GM23338 (cell line): ENCODE data around the gene EPC1. TPM values are rescaled to one million over a fixed set of nuclear protein-coding genes. Genes with fewer than 3 reads are reported as not detected.

Experiments
- ATAC-seq: fragments of 200-7000 bp; cut with Tn5 transposase; 3 replicates; pipeline ENCODE4 v1.9.1; 2020
- DNase-seq: peaks from one replicate; pipeline ENCODE4 v3.0.0-alpha.2; 2015; ENCODE audit warnings: low spot score
- H2AFZ ChIP-seq: fragments of 200-600 bp; sonication (generic); 2 replicates; pipeline ENCODE4 v1.8.0; 2016; ENCODE audit warnings: antibody characterized with exemption, mild to moderate bottlenecking, moderate library complexity
- H3F3A ChIP-seq: fragments of 200-600 bp; sonication (generic); replicated peaks from 2 replicates; pipeline ENCODE4 v1.8.0; 2017; ENCODE audit warnings: antibody characterized with exemption, mixed run types, low read depth
- H3K27ac ChIP-seq: fragments of 200-600 bp; sonication (generic); 2 replicates; pipeline ENCODE4 v1.6.1; 2016; ENCODE audit warnings: low read depth
- H3K27me3 ChIP-seq: fragments of 200-600 bp; sonication (generic); 2 replicates; pipeline ENCODE4 v1.8.0; 2016; ENCODE audit warnings: mild to moderate bottlenecking, mixed run types, moderate library complexity; ENCODE audit not compliant: insufficient read depth
- H3K36me3 ChIP-seq: fragments of 200-600 bp; sonication (generic); 2 replicates; pipeline ENCODE4 v1.8.0; 2016; ENCODE audit warnings: mild to moderate bottlenecking; ENCODE audit not compliant: insufficient read depth
- H3K4me1 ChIP-seq: fragments of 200-600 bp; sonication (generic); 2 replicates; pipeline ENCODE4 v1.8.0; 2016; ENCODE audit warnings: mild to moderate bottlenecking, moderate library complexity; ENCODE audit not compliant: insufficient read depth
- H3K4me2 ChIP-seq: fragments of 200-600 bp; sonication (generic); 2 replicates; pipeline ENCODE4 v1.7.1; 2017; ENCODE audit warnings: mixed run types
- H3K4me3 ChIP-seq: fragments of 200-600 bp; sonication (generic); 2 replicates; pipeline ENCODE4 v1.6.1; 2016; ENCODE audit warnings: mixed run types
- H3K79me2 ChIP-seq: fragments of 200-600 bp; sonication (generic); replicated peaks from 2 replicates; pipeline ENCODE4 v1.8.0; 2017; ENCODE audit warnings: mild to moderate bottlenecking; ENCODE audit not compliant: insufficient read depth
- H3K9me2 ChIP-seq: fragments of 200-600 bp; sonication (generic); 2 replicates; pipeline ENCODE4 v1.8.0; 2017; ENCODE audit not compliant: insufficient read depth
- H4K20me1 ChIP-seq: fragments of 200-600 bp; sonication (generic); replicated peaks from 2 replicates; pipeline ENCODE4 v1.8.0; 2017; ENCODE audit warnings: mild to moderate bottlenecking; ENCODE audit not compliant: insufficient read depth
- H3K27ac Mint-ChIP-seq: 2 replicates; pipeline ENCODE4 v1.8.0; 2020; ENCODE audit warnings: inconsistent platforms, mild to moderate bottlenecking, moderate library complexity, mixed read lengths
- H3K27me3 Mint-ChIP-seq: 3 replicates; pipeline ENCODE4 v1.8.0; 2022; ENCODE audit warnings: low read depth, mild to moderate bottlenecking, moderate library complexity, mixed read lengths, inconsistent platforms; ENCODE audit not compliant: insufficient read depth, poor library complexity
- H3K36me3 Mint-ChIP-seq: 3 replicates; pipeline ENCODE4 v1.8.0; 2021; ENCODE audit warnings: low read depth, mild to moderate bottlenecking, inconsistent platforms, moderate library complexity, mixed read lengths
- H3K4me1 Mint-ChIP-seq: 3 replicates; pipeline ENCODE4 v1.8.0; 2020; ENCODE audit warnings: mild to moderate bottlenecking, inconsistent platforms, mixed read lengths
- H3K4me3 Mint-ChIP-seq: 3 replicates; pipeline ENCODE4 v1.8.0; 2021; ENCODE audit warnings: moderate library complexity, mild to moderate bottlenecking, inconsistent platforms, mixed read lengths
- H3K9me3 Mint-ChIP-seq: 3 replicates; pipeline ENCODE4 v1.8.0; 2020; ENCODE audit warnings: moderate library complexity, mild to moderate bottlenecking, inconsistent platforms, mixed read lengths
- CREB1 ChIP-seq: fragments of 250-450 bp; sonication (Bioruptor Pico); IDR thresholded peaks from 2 replicates; pipeline ENCODE4 v1.5.0; 2020; ENCODE audit warnings: low read depth, mild to moderate bottlenecking, moderate library complexity
- EZH2 ChIP-seq: fragments of 200-600 bp; sonication (generic); IDR thresholded peaks from one replicate; pipeline ENCODE4 v1.8.0; 2017; ENCODE audit warnings: antibody characterized with exemption, mild to moderate bottlenecking, low read depth; ENCODE audit not compliant: unreplicated experiment
- EZH2phosphoT487 ChIP-seq: fragments of 200-600 bp; sonication (generic); IDR thresholded peaks from one replicate; pipeline ENCODE4 v1.8.1; 2018; ENCODE audit warnings: antibody characterized with exemption; ENCODE audit not compliant: unreplicated experiment
- JUNB ChIP-seq: IDR thresholded peaks from one replicate; pipeline ENCODE4 v1.6.1; 2016; ENCODE audit warnings: antibody characterized with exemption; ENCODE audit not compliant: unreplicated experiment
- NANOG ChIP-seq: IDR thresholded peaks from 2 replicates; pipeline ENCODE4 v1.6.1; 2016; ENCODE audit warnings: antibody characterized with exemption, borderline replicate concordance
- POLR2AphosphoS5 ChIP-seq: IDR thresholded peaks from 2 replicates; pipeline ENCODE4 v1.6.1; 2016; ENCODE audit warnings: antibody characterized with exemption, low read depth
- STAT1 ChIP-seq: IDR thresholded peaks from one replicate; pipeline ENCODE4 v1.6.1; 2016; ENCODE audit warnings: antibody characterized with exemption; ENCODE audit not compliant: unreplicated experiment
- ZNF114 ChIP-seq: fragments of 250-450 bp; sonication (Bioruptor Pico); IDR thresholded peaks from 2 replicates; pipeline ENCODE4 v1.5.0; 2020; ENCODE audit warnings: mild to moderate bottlenecking, moderate library complexity
- ZNF331 ChIP-seq: fragments of 250-450 bp; sonication (Bioruptor Pico); IDR thresholded peaks from 2 replicates; pipeline ENCODE4 v1.5.0; 2020; ENCODE audit warnings: low read depth, mild to moderate bottlenecking, moderate library complexity
- polyA plus RNA-seq: library from polyadenylated mRNA; unstranded; fragments of >200 nt; fragmentation: Nextera tagmentation; extraction: Ambion mirVana; gene quantifications from 2 replicates; pipeline ENCODE4 v1.2.1, GENCODE V29; 2016
- total RNA-seq: library from RNA; depleted of rRNA; stranded (reverse); fragments of >200 nt; shearing (Covaris generic); gene quantifications from 2 replicates; pipeline ENCODE4 v1.2.3, GENCODE V29; 2014
- TF ChIP-seq, protein P1 (sequence below): IDR thresholded peaks from 2 replicates; pipeline ENCODE4 v1.6.1; 2016; ENCODE audit warnings: antibody characterized with exemption
- TF ChIP-seq, protein P2 (sequence below): fragments of 250-450 bp; sonication (Bioruptor Pico); IDR thresholded peaks from 2 replicates; pipeline ENCODE4 v1.5.0; 2020; ENCODE audit warnings: mild to moderate bottlenecking, moderate library complexity
- TF ChIP-seq, protein P3 (sequence below), 2 experiments: fragments of 200-600 bp in 1 of 2; sonication (generic) in 1 of 2; conservative IDR thresholded peaks; 2 replicates each; pipeline versions ENCODE4 v1.5.1 to v1.6.1; 2016 to 2017; ENCODE audit warnings: antibody characterized with exemption in 2 of 2, low read depth in 2 of 2, mild to moderate bottlenecking in 2 of 2, moderate library complexity in 1 of 2
- TF ChIP-seq, protein P4 (sequence below): IDR thresholded peaks from one replicate; pipeline ENCODE4 v1.6.1; 2018; ENCODE audit warnings: antibody characterized with exemption; ENCODE audit not compliant: unreplicated experiment

EPC1 gene
- total and polyA plus RNA-seq, 2 experiments from 2014 or later, result 24.1 to 25.9 TPM

DNA sequence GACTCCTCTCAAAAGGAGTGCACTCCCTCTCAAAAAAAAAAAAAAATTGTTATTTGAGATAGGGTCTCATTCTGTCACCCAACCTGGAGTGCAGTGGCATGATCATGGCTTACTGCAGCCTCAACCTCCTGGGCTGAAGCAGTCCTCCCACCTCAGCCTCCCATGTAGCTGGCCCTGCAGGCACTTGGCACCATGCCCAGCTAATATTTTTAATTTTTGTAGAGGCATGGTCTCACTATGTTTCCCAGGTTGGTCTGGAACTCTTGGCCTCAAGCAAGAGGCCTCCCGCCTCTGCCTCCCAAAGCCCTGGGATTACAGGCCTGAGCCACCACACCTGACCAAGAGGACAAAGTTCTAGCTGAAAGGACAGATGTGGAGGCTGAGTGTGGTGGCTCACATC is 120.3 kb downstream of the EPC1 start:
- H3K4me3 Mint-ChIP-seq, result no peak overlapping the region
- no peak overlapping the region for H3K27ac Mint-ChIP-seq
- Histone ChIP-seq H3K36me3 (no peaks in the 10 kb centered on the region), H3K4me2 (no peak overlapping the region), H3K27ac (no peak overlapping the region), H3K4me1 (no peaks in the 10 kb centered on the region), H3K27me3 (no peaks in the 10 kb centered on the region), H2AFZ (no peak overlapping the region), H3K9me2 (no peaks in the 10 kb centered on the region), H3F3A (no peaks in the 10 kb centered on the region), H3K79me2 (no peaks in the 10 kb centered on the region), H4K20me1 (no peaks in the 10 kb centered on the region), H3K4me3 (no peak overlapping the region)
- ATAC-seq, result no peak
- no peak for DNase-seq
- TF ChIP-seq JUNB (no peak), STAT1 (no peak), POLR2AphosphoS5 (no peak), EZH2 (no peak), ZNF331 (CRISPR knock-in tag) (no peak), EZH2phosphoT487 (no peak), ZNF114 (CRISPR knock-in tag) (no peak), NANOG (no peak), CREB1 (no peak)
- TF ChIP-seq, protein P1, sequence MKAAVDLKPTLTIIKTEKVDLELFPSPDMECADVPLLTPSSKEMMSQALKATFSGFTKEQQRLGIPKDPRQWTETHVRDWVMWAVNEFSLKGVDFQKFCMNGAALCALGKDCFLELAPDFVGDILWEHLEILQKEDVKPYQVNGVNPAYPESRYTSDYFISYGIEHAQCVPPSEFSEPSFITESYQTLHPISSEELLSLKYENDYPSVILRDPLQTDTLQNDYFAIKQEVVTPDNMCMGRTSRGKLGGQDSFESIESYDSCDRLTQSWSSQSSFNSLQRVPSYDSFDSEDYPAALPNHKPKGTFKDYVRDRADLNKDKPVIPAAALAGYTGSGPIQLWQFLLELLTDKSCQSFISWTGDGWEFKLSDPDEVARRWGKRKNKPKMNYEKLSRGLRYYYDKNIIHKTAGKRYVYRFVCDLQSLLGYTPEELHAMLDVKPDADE, result no peak
- TF ChIP-seq, protein P2, sequence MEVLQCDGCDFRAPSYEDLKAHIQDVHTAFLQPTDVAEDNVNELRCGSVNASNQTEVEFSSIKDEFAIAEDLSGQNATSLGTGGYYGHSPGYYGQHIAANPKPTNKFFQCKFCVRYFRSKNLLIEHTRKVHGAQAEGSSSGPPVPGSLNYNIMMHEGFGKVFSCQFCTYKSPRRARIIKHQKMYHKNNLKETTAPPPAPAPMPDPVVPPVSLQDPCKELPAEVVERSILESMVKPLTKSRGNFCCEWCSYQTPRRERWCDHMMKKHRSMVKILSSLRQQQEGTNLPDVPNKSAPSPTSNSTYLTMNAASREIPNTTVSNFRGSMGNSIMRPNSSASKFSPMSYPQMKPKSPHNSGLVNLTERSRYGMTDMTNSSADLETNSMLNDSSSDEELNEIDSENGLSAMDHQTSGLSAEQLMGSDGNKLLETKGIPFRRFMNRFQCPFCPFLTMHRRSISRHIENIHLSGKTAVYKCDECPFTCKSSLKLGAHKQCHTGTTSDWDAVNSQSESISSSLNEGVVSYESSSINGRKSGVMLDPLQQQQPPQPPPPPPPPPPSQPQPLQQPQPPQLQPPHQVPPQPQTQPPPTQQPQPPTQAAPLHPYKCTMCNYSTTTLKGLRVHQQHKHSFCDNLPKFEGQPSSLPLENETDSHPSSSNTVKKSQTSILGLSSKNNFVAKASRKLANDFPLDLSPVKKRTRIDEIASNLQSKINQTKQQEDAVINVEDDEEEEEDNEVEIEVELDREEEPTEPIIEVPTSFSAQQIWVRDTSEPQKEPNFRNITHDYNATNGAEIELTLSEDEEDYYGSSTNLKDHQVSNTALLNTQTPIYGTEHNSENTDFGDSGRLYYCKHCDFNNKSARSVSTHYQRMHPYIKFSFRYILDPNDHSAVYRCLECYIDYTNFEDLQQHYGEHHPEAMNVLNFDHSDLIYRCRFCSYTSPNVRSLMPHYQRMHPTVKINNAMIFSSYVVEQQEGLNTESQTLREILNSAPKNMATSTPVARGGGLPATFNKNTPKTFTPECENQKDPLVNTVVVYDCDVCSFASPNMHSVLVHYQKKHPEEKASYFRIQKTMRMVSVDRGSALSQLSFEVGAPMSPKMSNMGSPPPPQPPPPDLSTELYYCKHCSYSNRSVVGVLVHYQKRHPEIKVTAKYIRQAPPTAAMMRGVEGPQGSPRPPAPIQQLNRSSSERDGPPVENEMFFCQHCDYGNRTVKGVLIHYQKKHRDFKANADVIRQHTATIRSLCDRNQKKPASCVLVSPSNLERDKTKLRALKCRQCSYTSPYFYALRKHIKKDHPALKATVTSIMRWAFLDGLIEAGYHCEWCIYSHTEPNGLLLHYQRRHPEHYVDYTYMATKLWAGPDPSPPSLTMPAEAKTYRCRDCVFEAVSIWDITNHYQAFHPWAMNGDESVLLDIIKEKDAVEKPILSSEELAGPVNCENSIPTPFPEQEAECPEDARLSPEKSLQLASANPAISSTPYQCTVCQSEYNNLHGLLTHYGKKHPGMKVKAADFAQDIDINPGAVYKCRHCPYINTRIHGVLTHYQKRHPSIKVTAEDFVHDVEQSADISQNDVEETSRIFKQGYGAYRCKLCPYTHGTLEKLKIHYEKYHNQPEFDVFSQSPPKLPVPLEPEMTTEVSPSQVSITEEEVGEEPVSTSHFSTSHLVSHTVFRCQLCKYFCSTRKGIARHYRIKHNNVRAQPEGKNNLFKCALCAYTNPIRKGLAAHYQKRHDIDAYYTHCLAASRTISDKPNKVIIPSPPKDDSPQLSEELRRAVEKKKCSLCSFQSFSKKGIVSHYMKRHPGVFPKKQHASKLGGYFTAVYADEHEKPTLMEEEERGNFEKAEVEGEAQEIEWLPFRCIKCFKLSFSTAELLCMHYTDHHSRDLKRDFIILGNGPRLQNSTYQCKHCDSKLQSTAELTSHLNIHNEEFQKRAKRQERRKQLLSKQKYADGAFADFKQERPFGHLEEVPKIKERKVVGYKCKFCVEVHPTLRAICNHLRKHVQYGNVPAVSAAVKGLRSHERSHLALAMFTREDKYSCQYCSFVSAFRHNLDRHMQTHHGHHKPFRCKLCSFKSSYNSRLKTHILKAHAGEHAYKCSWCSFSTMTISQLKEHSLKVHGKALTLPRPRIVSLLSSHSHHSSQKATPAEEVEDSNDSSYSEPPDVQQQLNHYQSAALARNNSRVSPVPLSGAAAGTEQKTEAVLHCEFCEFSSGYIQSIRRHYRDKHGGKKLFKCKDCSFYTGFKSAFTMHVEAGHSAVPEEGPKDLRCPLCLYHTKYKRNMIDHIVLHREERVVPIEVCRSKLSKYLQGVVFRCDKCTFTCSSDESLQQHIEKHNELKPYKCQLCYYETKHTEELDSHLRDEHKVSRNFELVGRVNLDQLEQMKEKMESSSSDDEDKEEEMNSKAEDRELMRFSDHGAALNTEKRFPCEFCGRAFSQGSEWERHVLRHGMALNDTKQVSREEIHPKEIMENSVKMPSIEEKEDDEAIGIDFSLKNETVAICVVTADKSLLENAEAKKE (CRISPR knock-in tag), result no peak
- TF ChIP-seq, protein P3, sequence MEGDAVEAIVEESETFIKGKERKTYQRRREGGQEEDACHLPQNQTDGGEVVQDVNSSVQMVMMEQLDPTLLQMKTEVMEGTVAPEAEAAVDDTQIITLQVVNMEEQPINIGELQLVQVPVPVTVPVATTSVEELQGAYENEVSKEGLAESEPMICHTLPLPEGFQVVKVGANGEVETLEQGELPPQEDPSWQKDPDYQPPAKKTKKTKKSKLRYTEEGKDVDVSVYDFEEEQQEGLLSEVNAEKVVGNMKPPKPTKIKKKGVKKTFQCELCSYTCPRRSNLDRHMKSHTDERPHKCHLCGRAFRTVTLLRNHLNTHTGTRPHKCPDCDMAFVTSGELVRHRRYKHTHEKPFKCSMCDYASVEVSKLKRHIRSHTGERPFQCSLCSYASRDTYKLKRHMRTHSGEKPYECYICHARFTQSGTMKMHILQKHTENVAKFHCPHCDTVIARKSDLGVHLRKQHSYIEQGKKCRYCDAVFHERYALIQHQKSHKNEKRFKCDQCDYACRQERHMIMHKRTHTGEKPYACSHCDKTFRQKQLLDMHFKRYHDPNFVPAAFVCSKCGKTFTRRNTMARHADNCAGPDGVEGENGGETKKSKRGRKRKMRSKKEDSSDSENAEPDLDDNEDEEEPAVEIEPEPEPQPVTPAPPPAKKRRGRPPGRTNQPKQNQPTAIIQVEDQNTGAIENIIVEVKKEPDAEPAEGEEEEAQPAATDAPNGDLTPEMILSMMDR (conservative IDR thresholded peaks at IDR 0.05; ENCODE audit: low read depth in 2 of 2), result no peak
- TF ChIP-seq, protein P4, sequence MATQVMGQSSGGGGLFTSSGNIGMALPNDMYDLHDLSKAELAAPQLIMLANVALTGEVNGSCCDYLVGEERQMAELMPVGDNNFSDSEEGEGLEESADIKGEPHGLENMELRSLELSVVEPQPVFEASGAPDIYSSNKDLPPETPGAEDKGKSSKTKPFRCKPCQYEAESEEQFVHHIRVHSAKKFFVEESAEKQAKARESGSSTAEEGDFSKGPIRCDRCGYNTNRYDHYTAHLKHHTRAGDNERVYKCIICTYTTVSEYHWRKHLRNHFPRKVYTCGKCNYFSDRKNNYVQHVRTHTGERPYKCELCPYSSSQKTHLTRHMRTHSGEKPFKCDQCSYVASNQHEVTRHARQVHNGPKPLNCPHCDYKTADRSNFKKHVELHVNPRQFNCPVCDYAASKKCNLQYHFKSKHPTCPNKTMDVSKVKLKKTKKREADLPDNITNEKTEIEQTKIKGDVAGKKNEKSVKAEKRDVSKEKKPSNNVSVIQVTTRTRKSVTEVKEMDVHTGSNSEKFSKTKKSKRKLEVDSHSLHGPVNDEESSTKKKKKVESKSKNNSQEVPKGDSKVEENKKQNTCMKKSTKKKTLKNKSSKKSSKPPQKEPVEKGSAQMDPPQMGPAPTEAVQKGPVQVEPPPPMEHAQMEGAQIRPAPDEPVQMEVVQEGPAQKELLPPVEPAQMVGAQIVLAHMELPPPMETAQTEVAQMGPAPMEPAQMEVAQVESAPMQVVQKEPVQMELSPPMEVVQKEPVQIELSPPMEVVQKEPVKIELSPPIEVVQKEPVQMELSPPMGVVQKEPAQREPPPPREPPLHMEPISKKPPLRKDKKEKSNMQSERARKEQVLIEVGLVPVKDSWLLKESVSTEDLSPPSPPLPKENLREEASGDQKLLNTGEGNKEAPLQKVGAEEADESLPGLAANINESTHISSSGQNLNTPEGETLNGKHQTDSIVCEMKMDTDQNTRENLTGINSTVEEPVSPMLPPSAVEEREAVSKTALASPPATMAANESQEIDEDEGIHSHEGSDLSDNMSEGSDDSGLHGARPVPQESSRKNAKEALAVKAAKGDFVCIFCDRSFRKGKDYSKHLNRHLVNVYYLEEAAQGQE, result no peak
- peaks cover 21% of the 10 kb centered on the region for H3K9me3 Mint-ChIP-seq
- H3K36me3 Mint-ChIP-seq, result peaks cover 20% of the 10 kb centered on the region
- H3K27me3 Mint-ChIP-seq, result peaks cover 8% of the 10 kb centered on the region
- H3K4me1 Mint-ChIP-seq, result peaks cover 7% of the 10 kb centered on the region
